Panc1 (cell line): ENCODE results near the gene TRAF6. TPM values are rescaled to one million over a fixed set of nuclear protein-coding genes. Genes with fewer than 3 reads are reported as not detected.
A peak's percentile ranks its signal among the peaks of the same experiment; 100 is the strongest.

ENCODE experiments used
- ATAC-seq: fragments of 200-7000 bp; cut with Tn5 transposase; 2 replicates; pipeline ENCODE4 v1.9.1; 2020; ENCODE audit warnings: mild to moderate bottlenecking, moderate library complexity
- Bru-seq: library from RNA; stranded (reverse); fragments of 400-500 nt; gene quantifications from one replicate; lab custom pipeline; 2021; lab: Mats Ljungman, UMichigan
- BruChase-seq, 2 experiments: library from RNA; stranded (reverse); fragments of 400-500 nt; gene quantifications; one replicate each; lab custom pipeline; 2021; lab: Mats Ljungman, UMichigan
- BruUV-seq: library from RNA; stranded (reverse); fragments of 400-500 nt; replicated peaks from 2 replicates; lab custom pipeline; 2021; lab: Mats Ljungman, UMichigan
- CTCF ChIA-PET: fragments of 300-600 bp; sonication (Branson Sonifier 250); formaldehyde crosslinking; loops from one replicate; lab custom pipeline; 2022; ENCODE audit warnings: antibody characterized with exemption; lab: Charles Lee
- POLR2A ChIA-PET: fragments of 300-600 bp; sonication (Branson Sonifier 250); formaldehyde crosslinking; loops from one replicate; lab custom pipeline; 2022; ENCODE audit warnings: antibody characterized with exemption; lab: Charles Lee
- DNase-seq: peaks from one replicate; pipeline ENCODE4 v3.0.0-alpha.2; 2010; ENCODE audit warnings: low read depth, low spot score
- H3K27ac ChIP-seq: 2 replicates; pipeline ENCODE4 v1.5.1; 2011; ENCODE audit warnings: mild to moderate bottlenecking, low read length, inconsistent platforms
- H3K27me3 ChIP-seq: fragments of 200-500 bp; sonication (Bioruptor generic); 2 replicates; pipeline ENCODE4 v1.6.0; 2014; ENCODE audit warnings: low read length, inconsistent platforms; ENCODE audit not compliant: control insufficient read depth, insufficient read depth
- H3K36me3 ChIP-seq: fragments of 200-500 bp; sonication (Bioruptor generic); 2 replicates; pipeline ENCODE4 v1.5.1; 2014; ENCODE audit warnings: inconsistent platforms, mild to moderate bottlenecking, low read length, moderate library complexity; ENCODE audit not compliant: control insufficient read depth, insufficient read depth
- H3K4me1 ChIP-seq: 2 replicates; pipeline ENCODE4 v1.5.1; 2011; ENCODE audit warnings: inconsistent platforms, mild to moderate bottlenecking, low read length, moderate library complexity; ENCODE audit not compliant: control insufficient read depth, insufficient read depth
- H3K4me3 ChIP-seq, 2 experiments: 2 replicates each; pipeline ENCODE4 v1.5.1; 2011 to 2012; ENCODE audit warnings: low read depth in 2 of 2, low read length in 2 of 2, mild to moderate bottlenecking in 2 of 2, inconsistent platforms in 1 of 2, moderate library complexity in 1 of 2
- H3K9me3 ChIP-seq: fragments of 200-500 bp; sonication (Bioruptor generic); 2 replicates; pipeline ENCODE4 v1.5.1; 2014; ENCODE audit warnings: low read depth, mild to moderate bottlenecking, inconsistent platforms, low read length, moderate library complexity; ENCODE audit not compliant: control insufficient read depth, insufficient read depth
- POLR2AphosphoS5 ChIP-seq: IDR thresholded peaks from 2 replicates; pipeline ENCODE4 v1.6.1; 2012; ENCODE audit warnings: mild to moderate bottlenecking, low read depth, low read length, moderate library complexity
- SIN3A ChIP-seq: IDR thresholded peaks from 2 replicates; pipeline ENCODE4 v1.6.1; 2012; ENCODE audit warnings: low read depth, mild to moderate bottlenecking, low read length, moderate library complexity, borderline replicate concordance; ENCODE audit not compliant: insufficient read depth
- TCF7L2 ChIP-seq: IDR thresholded peaks from 2 replicates; pipeline ENCODE4 v1.6.1; 2011; ENCODE audit warnings: mild to moderate bottlenecking, low read depth, low read length, inconsistent platforms
- in situ Hi-C: cut with HindIII; loops from 2 replicates; pipeline ENCODE4 v1.10.0; 2016; ENCODE audit warnings: low sequenced_read_pairs, low pct_unique_long_range_greater_than_20kb
- intact Hi-C: fragments of 100-400 bp; cut with micrococcal nuclease; formaldehyde crosslinking; loops from one replicate; pipeline ENCODE4 v1.10.0; 2022; ENCODE audit not compliant: unreplicated experiment
- long read RNA-seq: library from polyadenylated mRNA; unstranded; transcript quantifications from one replicate; pipeline ENCODE4 v2.0.0, GENCODE V29; 2021; ENCODE audit not compliant: unreplicated experiment
- polyA plus RNA-seq: library from polyadenylated mRNA; unstranded; fragments of >200 nt; gene quantifications from one replicate; pipeline ENCODE4 v1.2.1, GENCODE V29; 2012; ENCODE audit warnings: missing spikeins; ENCODE audit not compliant: insufficient read length
- total RNA-seq: library from RNA; stranded (reverse); gene quantifications from one replicate; pipeline ENCODE4 v1.2.1, GENCODE V29; 2021; ENCODE audit not compliant: unreplicated experiment
- TF ChIP-seq, protein P1 (sequence below), 2 experiments: IDR thresholded peaks; 2 replicates each; pipeline ENCODE4 v1.6.1; 2011 to 2012; ENCODE audit warnings: low read depth in 2 of 2, control low read depth in 1 of 2, low read length in 1 of 2, mild to moderate bottlenecking in 1 of 2, moderate library complexity in 1 of 2; ENCODE audit not compliant: insufficient read depth in 1 of 2
- TF ChIP-seq, protein P2 (sequence below): fragments of 450-650 bp; IDR thresholded peaks from 2 replicates; pipeline ENCODE4 v1.5.1; 2017; ENCODE audit warnings: mild to moderate bottlenecking

The TRAF6 gene, protein sequence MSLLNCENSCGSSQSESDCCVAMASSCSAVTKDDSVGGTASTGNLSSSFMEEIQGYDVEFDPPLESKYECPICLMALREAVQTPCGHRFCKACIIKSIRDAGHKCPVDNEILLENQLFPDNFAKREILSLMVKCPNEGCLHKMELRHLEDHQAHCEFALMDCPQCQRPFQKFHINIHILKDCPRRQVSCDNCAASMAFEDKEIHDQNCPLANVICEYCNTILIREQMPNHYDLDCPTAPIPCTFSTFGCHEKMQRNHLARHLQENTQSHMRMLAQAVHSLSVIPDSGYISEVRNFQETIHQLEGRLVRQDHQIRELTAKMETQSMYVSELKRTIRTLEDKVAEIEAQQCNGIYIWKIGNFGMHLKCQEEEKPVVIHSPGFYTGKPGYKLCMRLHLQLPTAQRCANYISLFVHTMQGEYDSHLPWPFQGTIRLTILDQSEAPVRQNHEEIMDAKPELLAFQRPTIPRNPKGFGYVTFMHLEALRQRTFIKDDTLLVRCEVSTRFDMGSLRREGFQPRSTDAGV
- total RNA-seq, result 10.9 TPM
- polyA plus RNA-seq, result 5.2 TPM
- Bru-seq, nascent RNA, result percentile 86 among the genes with signal in this experiment
- percentile 87 among the genes with signal in this experiment for BruChase-seq, experiment 1, labeled RNA remaining after a 2-hour chase
- BruChase-seq, experiment 2, labeled RNA remaining after a 6-hour chase, result percentile 63 among the genes with signal in this experiment
- long read RNA-seq, full-length matches to known transcripts, result 6 of 11 reads
- long read RNA-seq, partial matches to known transcripts, result 3 of 11 reads
- long read RNA-seq, other reads (novel, unspliced or antisense), result 2 of 11 reads

DNA sequence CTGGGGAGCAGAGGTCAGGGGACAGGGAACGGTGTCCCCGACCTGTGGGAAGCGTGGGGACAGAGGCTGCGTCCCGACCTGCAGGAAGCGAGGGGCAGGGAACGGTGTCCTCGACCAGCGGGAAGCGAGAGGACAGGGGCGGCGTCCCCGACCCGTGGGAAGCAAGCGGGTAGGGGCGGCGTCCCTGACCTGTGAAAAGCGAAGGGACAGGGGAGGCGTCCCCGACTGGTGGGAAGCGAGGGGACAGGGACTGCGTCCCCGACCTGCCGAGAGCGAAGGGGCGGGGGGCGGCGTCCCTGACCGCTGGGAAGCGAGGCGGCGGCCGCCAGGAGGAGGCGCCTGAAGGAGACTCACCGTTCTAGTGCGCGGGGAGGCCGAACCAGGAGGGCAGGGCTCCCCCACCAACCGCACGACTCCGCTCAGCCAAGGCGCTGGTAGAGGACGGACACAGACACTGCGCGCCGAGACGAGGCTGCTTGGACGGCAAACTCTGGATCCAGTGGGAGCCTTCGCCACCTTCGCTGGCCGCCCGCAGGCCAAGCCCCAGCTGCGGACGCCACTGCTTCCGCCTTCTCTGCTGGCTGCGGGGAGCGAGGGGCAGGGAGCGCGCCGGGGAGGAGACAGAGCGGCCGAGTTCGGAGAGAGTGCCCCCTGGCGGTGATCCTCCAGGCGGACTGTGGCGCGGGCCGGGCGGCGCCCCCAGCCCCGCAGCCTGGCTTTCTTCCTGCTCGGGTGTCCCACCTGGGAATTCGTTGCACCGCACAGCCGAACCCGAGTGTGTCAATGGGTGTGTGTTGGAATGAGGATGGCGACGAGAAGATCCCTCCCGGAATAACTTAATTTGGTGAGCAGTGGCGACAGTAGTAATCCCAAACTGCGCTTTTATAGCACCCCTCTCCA, at the start of gene TRAF6:
TRAF6 (minus strand) TSS at position 579 of the 900 bp plus-strand sequence. CDS start 8,757 bp downstream, outside the sequence.
- POLR2A ChIA-PET, result interaction anchor here (0.6 kb wide), 2 partner anchors 11 to 136 kb away, joined by 3 to 5 read pairs; no protein-coding TSS in a partner anchor
- in situ Hi-C loops (no loop called here), intact Hi-C loops (no loop called here)
- H3K27ac ChIP-seq, result peak within 1 kb of the TSS; percentile 86
- H3K9me3 ChIP-seq, result no peaks in the 10 kb centered on the region
- peaks cover 7% of the 10 kb centered on the region for H3K4me1 ChIP-seq
- H3K4me3 ChIP-seq, result peak within 1 kb of the TSS; percentile 96 to 97
- H3K27me3 ChIP-seq, result no peaks in the 10 kb centered on the region
- peaks cover 3% of the 10 kb centered on the region; the same call in 1 of the 2 replicates for H3K36me3 ChIP-seq
- ATAC-seq (peak; percentile 99), DNase-seq (peak; percentile 42)
- no TSS peak for BruUV-seq
- TF ChIP-seq SIN3A (peak; percentile 93; the same call in 1 of the 2 replicates), TCF7L2 (0 out of 2 replicates have a peak, but pooled peaks have one; percentile 46), POLR2AphosphoS5 (peak; percentile 88)
- TF ChIP-seq, protein P1, sequence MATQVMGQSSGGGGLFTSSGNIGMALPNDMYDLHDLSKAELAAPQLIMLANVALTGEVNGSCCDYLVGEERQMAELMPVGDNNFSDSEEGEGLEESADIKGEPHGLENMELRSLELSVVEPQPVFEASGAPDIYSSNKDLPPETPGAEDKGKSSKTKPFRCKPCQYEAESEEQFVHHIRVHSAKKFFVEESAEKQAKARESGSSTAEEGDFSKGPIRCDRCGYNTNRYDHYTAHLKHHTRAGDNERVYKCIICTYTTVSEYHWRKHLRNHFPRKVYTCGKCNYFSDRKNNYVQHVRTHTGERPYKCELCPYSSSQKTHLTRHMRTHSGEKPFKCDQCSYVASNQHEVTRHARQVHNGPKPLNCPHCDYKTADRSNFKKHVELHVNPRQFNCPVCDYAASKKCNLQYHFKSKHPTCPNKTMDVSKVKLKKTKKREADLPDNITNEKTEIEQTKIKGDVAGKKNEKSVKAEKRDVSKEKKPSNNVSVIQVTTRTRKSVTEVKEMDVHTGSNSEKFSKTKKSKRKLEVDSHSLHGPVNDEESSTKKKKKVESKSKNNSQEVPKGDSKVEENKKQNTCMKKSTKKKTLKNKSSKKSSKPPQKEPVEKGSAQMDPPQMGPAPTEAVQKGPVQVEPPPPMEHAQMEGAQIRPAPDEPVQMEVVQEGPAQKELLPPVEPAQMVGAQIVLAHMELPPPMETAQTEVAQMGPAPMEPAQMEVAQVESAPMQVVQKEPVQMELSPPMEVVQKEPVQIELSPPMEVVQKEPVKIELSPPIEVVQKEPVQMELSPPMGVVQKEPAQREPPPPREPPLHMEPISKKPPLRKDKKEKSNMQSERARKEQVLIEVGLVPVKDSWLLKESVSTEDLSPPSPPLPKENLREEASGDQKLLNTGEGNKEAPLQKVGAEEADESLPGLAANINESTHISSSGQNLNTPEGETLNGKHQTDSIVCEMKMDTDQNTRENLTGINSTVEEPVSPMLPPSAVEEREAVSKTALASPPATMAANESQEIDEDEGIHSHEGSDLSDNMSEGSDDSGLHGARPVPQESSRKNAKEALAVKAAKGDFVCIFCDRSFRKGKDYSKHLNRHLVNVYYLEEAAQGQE (IDR thresholded peaks at IDR 0.05; ENCODE audit: insufficient read depth in 1 of 2, low read depth in 2 of 2, low read length in 1 of 2), result 0 out of 4 replicates have a peak, but pooled peaks of 1 of the 2 experiments have one; percentile 30
- TF ChIP-seq, protein P2, sequence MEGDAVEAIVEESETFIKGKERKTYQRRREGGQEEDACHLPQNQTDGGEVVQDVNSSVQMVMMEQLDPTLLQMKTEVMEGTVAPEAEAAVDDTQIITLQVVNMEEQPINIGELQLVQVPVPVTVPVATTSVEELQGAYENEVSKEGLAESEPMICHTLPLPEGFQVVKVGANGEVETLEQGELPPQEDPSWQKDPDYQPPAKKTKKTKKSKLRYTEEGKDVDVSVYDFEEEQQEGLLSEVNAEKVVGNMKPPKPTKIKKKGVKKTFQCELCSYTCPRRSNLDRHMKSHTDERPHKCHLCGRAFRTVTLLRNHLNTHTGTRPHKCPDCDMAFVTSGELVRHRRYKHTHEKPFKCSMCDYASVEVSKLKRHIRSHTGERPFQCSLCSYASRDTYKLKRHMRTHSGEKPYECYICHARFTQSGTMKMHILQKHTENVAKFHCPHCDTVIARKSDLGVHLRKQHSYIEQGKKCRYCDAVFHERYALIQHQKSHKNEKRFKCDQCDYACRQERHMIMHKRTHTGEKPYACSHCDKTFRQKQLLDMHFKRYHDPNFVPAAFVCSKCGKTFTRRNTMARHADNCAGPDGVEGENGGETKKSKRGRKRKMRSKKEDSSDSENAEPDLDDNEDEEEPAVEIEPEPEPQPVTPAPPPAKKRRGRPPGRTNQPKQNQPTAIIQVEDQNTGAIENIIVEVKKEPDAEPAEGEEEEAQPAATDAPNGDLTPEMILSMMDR, result peak; percentile 95
- CTCF ChIA-PET, result interaction anchor here (1.0 kb wide), 1 partner anchor 12 kb away, joined by 3 read pairs; no protein-coding TSS in a partner anchor
